Measurements from ENCODE around the gene FAM169A.

GRCh38 chr5:74864823-74865222 is 1.4 kb downstream of the FAM169A start:
- TF ChIP-seq CTCF (IDR thresholded peaks at IDR 0.05; ENCODE audit: insufficient read depth, low read depth, low read length) (no peak), EZH2 (IDR thresholded peaks at IDR 0.05; ENCODE audit: insufficient read depth, low read length) (no peak)

Data from astrocyte (in vitro differentiated cells and primary cell).